ENCODE measurements around the gene SQOR. TPM values are rescaled to one million over a fixed set of nuclear protein-coding genes. Genes with fewer than 3 reads are reported as not detected.

The SQOR gene
- total RNA-seq, 4 donors from 2014 or later: 39.3 to 56.0 (median 52.7) TPM

DNA sequence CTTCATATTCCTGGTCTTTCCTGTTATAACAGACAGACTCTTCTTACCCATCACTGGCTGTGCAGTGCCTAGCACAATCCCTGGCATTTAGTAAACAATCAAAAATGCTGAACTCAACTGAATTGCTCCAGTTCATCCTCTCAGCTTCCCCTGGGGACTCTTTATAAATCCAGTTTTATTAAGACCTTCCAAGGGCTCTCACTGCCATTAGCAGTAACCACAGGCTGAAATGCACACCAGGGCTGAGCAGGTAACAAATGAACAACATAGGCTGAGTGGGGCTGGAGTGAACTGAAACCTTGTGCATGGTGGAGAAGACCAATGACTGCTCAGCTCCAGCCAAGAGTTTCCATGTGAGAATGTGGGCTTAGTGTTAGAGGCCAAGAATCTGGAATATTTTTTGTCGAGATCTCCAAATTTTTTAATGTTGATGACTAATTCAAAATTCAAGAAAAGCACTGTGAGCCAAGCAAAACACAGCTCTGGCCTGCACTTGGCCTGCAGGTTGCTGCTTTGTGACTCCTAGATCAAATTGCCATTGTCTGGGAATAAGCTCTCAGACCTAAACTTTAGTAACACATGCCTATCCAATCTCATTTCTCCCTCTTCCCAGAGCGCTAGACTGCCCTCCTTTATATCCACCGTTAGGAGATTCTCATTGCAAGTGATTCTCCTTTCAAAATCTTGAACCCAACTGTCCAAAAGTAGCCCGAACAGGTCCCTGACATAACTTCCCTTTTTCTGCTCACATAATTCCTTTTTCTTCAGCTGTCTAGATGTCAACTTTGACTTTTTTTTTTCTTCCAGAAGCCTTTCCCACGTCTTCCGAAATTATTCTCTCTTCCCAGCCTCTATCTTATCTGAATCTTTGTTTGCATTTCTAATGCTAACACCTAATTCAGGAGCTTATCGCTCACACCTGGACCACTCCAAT lies 7.4 kb downstream of the SQOR start:
- peak; percentile 18 to 84 for DNase-seq (ENCODE audit: low spot score in 2 of 2)
- 44 to 46% methylated on average over 7 of the region's 7 CpGs for WGBS, 2 donors
- TF ChIP-seq, protein P1, sequence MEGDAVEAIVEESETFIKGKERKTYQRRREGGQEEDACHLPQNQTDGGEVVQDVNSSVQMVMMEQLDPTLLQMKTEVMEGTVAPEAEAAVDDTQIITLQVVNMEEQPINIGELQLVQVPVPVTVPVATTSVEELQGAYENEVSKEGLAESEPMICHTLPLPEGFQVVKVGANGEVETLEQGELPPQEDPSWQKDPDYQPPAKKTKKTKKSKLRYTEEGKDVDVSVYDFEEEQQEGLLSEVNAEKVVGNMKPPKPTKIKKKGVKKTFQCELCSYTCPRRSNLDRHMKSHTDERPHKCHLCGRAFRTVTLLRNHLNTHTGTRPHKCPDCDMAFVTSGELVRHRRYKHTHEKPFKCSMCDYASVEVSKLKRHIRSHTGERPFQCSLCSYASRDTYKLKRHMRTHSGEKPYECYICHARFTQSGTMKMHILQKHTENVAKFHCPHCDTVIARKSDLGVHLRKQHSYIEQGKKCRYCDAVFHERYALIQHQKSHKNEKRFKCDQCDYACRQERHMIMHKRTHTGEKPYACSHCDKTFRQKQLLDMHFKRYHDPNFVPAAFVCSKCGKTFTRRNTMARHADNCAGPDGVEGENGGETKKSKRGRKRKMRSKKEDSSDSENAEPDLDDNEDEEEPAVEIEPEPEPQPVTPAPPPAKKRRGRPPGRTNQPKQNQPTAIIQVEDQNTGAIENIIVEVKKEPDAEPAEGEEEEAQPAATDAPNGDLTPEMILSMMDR (IDR thresholded peaks at IDR 0.05): no peak
- no peak for TF ChIP-seq POLR2A (IDR thresholded peaks at IDR 0.05)
- no peak overlapping the region for H3K4me3 ChIP-seq (ENCODE audit: low read depth, poor library complexity, severe bottlenecking)
- intact Hi-C loops (cut with DNase I; ENCODE audit: low total_unique reads): no loop called here

DNA sequence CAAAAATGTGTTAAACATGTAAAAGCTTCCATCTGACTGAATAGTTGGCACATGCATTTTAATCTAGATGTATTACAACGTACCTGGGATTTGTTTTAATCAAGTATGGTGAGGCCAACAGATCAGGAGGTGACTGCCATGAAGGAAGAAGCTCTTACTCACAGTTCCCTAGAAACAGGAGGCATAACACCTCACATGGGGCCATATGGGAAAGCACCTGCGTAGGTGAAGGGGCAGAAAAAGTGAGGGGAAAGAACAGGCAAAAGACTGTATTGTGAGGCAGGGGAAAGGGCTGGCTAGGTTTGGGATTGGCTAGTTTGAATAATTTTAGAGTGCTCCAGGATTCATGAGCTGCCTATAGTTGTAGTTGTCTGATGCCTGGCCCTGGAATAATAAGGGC lies 9.6 kb downstream of the SQOR start:
- no peak for DNase-seq (ENCODE audit: low spot score in 2 of 2)
- TF ChIP-seq, protein P1 (IDR thresholded peaks at IDR 0.05): no peak
- TF ChIP-seq POLR2A (IDR thresholded peaks at IDR 0.05): no peak
- WGBS, 2 donors: 39 to 45% methylated on average over 2 of the region's 2 CpGs
- intact Hi-C loops (cut with DNase I; ENCODE audit: low total_unique reads): no loop called here
- no peak overlapping the region for H3K4me3 ChIP-seq (ENCODE audit: low read depth, poor library complexity, severe bottlenecking)

DNA sequence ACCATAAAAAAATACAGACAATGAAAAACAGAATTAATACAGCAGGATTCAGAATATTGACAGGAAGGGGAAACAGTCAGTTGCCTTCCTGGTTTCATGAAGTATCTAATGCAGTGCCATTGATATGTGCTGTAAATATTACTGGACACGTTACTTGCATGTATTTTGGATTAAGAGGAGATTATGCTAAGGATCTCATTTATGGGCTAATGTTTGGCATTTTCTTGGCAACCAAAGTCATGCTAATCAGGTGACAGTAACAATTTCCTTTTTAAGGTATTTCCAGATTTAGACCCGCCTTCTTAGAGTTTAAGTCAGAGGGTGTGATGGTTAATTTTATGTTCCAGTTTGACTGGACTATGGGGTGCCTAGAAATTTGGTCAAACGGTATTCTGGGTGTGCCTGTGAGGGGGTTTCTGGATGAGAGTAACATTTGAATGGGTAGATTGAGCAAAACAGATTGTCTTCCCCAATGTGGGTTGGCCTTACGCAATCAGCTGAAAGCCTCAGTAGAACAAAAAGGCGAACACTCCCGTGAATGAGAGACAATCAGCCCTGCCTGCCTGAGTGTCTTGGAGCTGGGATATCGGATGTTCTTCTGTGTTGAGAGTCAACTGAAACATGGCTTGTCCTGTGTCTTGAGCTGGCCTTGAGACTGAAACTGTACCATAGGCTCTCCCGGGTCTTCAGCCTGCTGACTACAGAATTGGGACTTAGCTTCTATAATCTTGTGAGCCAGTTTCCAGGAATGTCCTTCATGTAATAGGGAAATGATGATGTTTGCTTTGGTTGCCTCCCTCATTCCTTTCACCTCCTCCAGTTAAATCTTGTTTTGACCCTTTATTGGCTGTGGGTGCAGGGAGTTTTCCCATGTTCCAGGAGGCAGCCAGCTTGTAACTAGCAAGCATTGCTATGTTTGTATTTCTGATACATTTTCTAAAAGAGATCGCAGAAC lies 10.5 kb downstream of the SQOR start:
- H3K4me3 ChIP-seq (ENCODE audit: low read depth, poor library complexity, severe bottlenecking): no peak overlapping the region
- DNase-seq (ENCODE audit: low spot score in 2 of 2): peak in 1 of 2 donors; percentile 72
- intact Hi-C loops (cut with DNase I; ENCODE audit: low total_unique reads): no loop called here
- 70 to 82% methylated on average over 9 of the region's 9 CpGs for WGBS, 2 donors
- TF ChIP-seq, protein P1 (IDR thresholded peaks at IDR 0.05): no peak
- no peak for TF ChIP-seq POLR2A (IDR thresholded peaks at IDR 0.05)

DNA sequence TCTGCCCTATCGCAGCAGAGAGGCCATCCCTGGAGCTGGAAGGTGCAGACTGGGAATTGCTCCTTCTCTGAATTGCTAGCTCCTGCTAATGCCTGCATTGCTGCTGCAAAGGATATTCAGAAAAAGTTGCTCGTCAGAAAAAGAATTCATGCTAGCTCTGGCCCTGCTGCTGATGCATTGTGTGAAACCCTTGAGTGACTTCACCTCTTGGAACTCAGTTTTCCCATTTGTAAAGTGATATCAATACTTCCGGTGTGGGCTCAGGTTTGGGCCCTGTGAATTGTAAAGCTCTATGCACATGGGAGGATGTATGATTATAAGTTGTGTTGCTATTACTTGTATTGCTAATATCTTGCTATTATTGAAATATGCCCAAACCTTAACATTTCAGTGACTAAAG lies 11.4 kb downstream of the SQOR start:
- peak in 1 of 2 donors; percentile 49 for DNase-seq (ENCODE audit: low spot score in 2 of 2)
- intact Hi-C loops (cut with DNase I; ENCODE audit: low total_unique reads): no loop called here
- H3K4me3 ChIP-seq (ENCODE audit: low read depth, poor library complexity, severe bottlenecking): no peak overlapping the region
- no peak for TF ChIP-seq POLR2A (IDR thresholded peaks at IDR 0.05)
- TF ChIP-seq, protein P1 (IDR thresholded peaks at IDR 0.05): no peak
- 62 to 74% methylated on average over 3 of the region's 3 CpGs for WGBS, 2 donors

DNA sequence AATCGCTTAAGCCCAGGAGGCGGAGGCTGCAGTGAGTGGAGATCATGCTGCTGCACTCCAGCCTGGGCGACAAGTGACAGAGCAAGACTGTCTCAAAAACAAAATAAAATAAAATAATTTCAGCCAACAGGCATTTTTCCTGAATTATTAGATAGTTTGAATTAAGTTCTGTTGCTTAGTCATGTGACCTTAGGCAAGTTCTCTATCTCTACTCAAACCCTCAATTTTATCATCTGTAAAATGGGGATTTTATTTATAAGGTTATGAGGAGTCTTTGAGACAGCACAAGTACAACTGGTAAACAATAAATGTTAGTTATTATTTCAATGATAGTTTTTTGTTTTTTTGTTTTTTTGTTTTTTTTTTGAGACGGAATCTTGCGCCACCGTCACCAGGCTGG lies 13.0 kb downstream of the SQOR start:
- H3K4me3 ChIP-seq (ENCODE audit: low read depth, poor library complexity, severe bottlenecking): no peak overlapping the region
- intact Hi-C loops (cut with DNase I; ENCODE audit: low total_unique reads): no loop called here
- no peak for TF ChIP-seq POLR2A (IDR thresholded peaks at IDR 0.05)
- TF ChIP-seq, protein P1 (IDR thresholded peaks at IDR 0.05): no peak
- 96 to 97% methylated on average over 6 of the region's 6 CpGs for WGBS, 2 donors
- no peak for DNase-seq (ENCODE audit: low spot score in 2 of 2)
